K562 (cell line): Measurements from ENCODE around the gene PMFBP1. TPM values are rescaled to one million over a fixed set of nuclear protein-coding genes. Genes with fewer than 3 reads are reported as not detected.

Source experiments
- ATAC-seq: fragments of 200-7000 bp; cut with Tn5 transposase; 3 replicates; pipeline ENCODE4 v1.9.1; 2020; ENCODE audit warnings: moderate library complexity
- BruUV-seq: library from RNA; stranded (reverse); fragments of 400-500 nt; replicated peaks from 2 replicates; lab custom pipeline; 2021; lab: Mats Ljungman, UMichigan
- CTCF ChIA-PET: fragments of 300-600 bp; formaldehyde crosslinking; extraction: SDS; loops from one replicate; lab custom pipeline; 2021; ENCODE audit warnings: low intra/inter-chr PET ratio; lab: Yijun Ruan, JAX
- POLR2A ChIA-PET: fragments of 300-600, 350-650 bp; sonication (Branson Sonifier 250); formaldehyde crosslinking; extraction: SDS; loops from one replicate; lab custom pipeline; 2021; ENCODE audit warnings: antibody characterized with exemption, inconsistent platforms; lab: Yijun Ruan, JAX
- DNase-seq, 4 experiments: peaks; one replicate each; pipeline versions ENCODE4 v3.0.0 to v3.0.0-alpha.2; 2011 to 2018; ENCODE audit warnings: low spot score in 3 of 4, mixed read lengths in 3 of 4; ENCODE audit errors: extremely low read depth in 1 of 4
- FAIRE-seq: peaks from 2 replicates; lab custom pipeline; 2011; peaks lifted over from hg19 to GRCh38; lab: Jason Lieb, UNC
- H2AFZ ChIP-seq: 2 replicates; pipeline ENCODE4 v1.6.0; 2011; ENCODE audit warnings: low read depth, low read length, control low read depth, inconsistent platforms
- H3K27ac ChIP-seq: fragments of 200-600 bp; 3 replicates; pipeline ENCODE4 v1.8.0; 2011; ENCODE audit warnings: low read depth, mild to moderate bottlenecking, control low read depth, inconsistent platforms, low read length, moderate library complexity, mixed read lengths; ENCODE audit errors: extremely low read depth
- H3K27me3 ChIP-seq, 2 experiments: fragments of 300-600 bp in 1 of 2; 2 replicates in 1 of 2; 3 replicates in 1 of 2; pipeline versions ENCODE4 v1.6.0 to v1.8.0; 2011; ENCODE audit warnings: inconsistent platforms in 2 of 2, low read length in 2 of 2, mild to moderate bottlenecking in 1 of 2, mixed read lengths in 1 of 2, moderate library complexity in 1 of 2; ENCODE audit not compliant: control insufficient read depth in 2 of 2, insufficient read depth in 2 of 2
- H3K36me3 ChIP-seq: fragments of 300-600 bp; 3 replicates; pipeline ENCODE4 v1.8.0; 2011; ENCODE audit warnings: mild to moderate bottlenecking, low read length, inconsistent platforms; ENCODE audit not compliant: control insufficient read depth, insufficient read depth
- H3K4me1 ChIP-seq, 2 experiments: fragments of 200-600 bp in 1 of 2; replicated peaks in 1 of 2; 2 replicates in 1 of 2; 3 replicates in 1 of 2; pipeline versions ENCODE4 v1.5.1 to v1.8.0; 2011; ENCODE audit warnings: inconsistent platforms in 2 of 2, low read length in 2 of 2, mild to moderate bottlenecking in 1 of 2, mixed read lengths in 1 of 2, moderate library complexity in 1 of 2; ENCODE audit not compliant: control insufficient read depth in 2 of 2, insufficient read depth in 2 of 2
- H3K4me2 ChIP-seq: 2 replicates; pipeline ENCODE4 v1.6.1; 2011; ENCODE audit warnings: low read length, control low read depth, inconsistent platforms, mixed read lengths; ENCODE audit not compliant: insufficient read depth
- H3K4me3 ChIP-seq: fragments of 200-600 bp; sonication (generic), shearing (Covaris generic); 2 replicates; pipeline ENCODE4 v1.5.1; 2016; ENCODE audit warnings: control low read depth, inconsistent platforms
- H3K79me2 ChIP-seq: fragments of 200-600 bp; 3 replicates; pipeline ENCODE4 v1.8.0; 2011; ENCODE audit warnings: low read length, inconsistent platforms; ENCODE audit not compliant: control insufficient read depth, insufficient read depth
- H3K9ac ChIP-seq, 2 experiments: 2 replicates each; pipeline versions ENCODE4 v1.6.0 to v1.6.1; 2011; ENCODE audit warnings: low read depth in 2 of 2, low read length in 2 of 2, control low read depth in 1 of 2, inconsistent platforms in 1 of 2, mild to moderate bottlenecking in 1 of 2, mixed read lengths in 1 of 2; ENCODE audit not compliant: insufficient read depth in 1 of 2
- H3K9me1 ChIP-seq: one replicate; pipeline ENCODE4 v1.6.0; 2011; ENCODE audit warnings: inconsistent platforms, mild to moderate bottlenecking, low read length, moderate library complexity; ENCODE audit not compliant: control insufficient read depth, insufficient read depth
- H3K9me3 ChIP-seq: replicated peaks from 2 replicates; pipeline ENCODE4 v1.5.1; 2011; ENCODE audit warnings: low read depth, low read length, inconsistent platforms; ENCODE audit not compliant: control insufficient read depth, insufficient read depth
- H4K20me1 ChIP-seq: replicated peaks from 2 replicates; pipeline ENCODE4 v1.6.1; 2011; ENCODE audit warnings: low read length, inconsistent platforms, mixed read lengths; ENCODE audit not compliant: control insufficient read depth, insufficient read depth
- BACH1 ChIP-seq: fragments of 200-800 bp; sonication (Bioruptor generic); IDR thresholded peaks from 2 replicates; pipeline ENCODE4 v1.6.1; 2016; ENCODE audit warnings: missing genetic modification characterization, missing compliant biosample characterization
- CGGBP1 ChIP-seq: fragments of 250-450 bp; sonication (Bioruptor Pico); IDR thresholded peaks from 2 replicates; pipeline ENCODE4 v1.9.0; 2021; ENCODE audit warnings: mild to moderate bottlenecking
- HNRNPH1 ChIP-seq: fragments of 200-400 bp; formaldehyde crosslinking; optimal IDR thresholded peaks from 2 replicates; pipeline ENCODE3; 2017; ENCODE audit warnings: low read depth, mild to moderate bottlenecking, low read length, moderate library complexity
- JUND ChIP-seq, 2 experiments: IDR thresholded peaks; 2 replicates in 1 of 2; 3 replicates in 1 of 2; pipeline ENCODE4 v1.6.1; 2011; ENCODE audit warnings: borderline replicate concordance in 2 of 2, low read depth in 2 of 2, low read length in 2 of 2, improper control_type of control experiment in 1 of 2, missing biosample characterization in 1 of 2, missing genetic modification characterization in 1 of 2, missing genetic modification reagents in 1 of 2
- MEIS2 ChIP-seq: fragments of 450-650 bp; IDR thresholded peaks from 2 replicates; pipeline ENCODE4 v1.6.1; 2014; ENCODE audit warnings: mild to moderate bottlenecking; ENCODE audit not compliant: partially characterized antibody
- PBX2 ChIP-seq, 2 experiments: IDR thresholded peaks in 1 of 2; conservative IDR thresholded peaks in 1 of 2; 2 replicates each; pipeline ENCODE4 v1.6.1; 2016; ENCODE audit warnings: low read depth in 2 of 2, mild to moderate bottlenecking in 1 of 2, missing compliant biosample characterization in 1 of 2, missing genetic modification characterization in 1 of 2, moderate library complexity in 1 of 2
- PHB2 ChIP-seq: fragments of 450-650 bp; IDR thresholded peaks from 2 replicates; pipeline ENCODE4 v1.6.1; 2017; ENCODE audit warnings: low read depth
- PKNOX1 ChIP-seq: fragments of 450-650 bp; IDR thresholded peaks from 2 replicates; pipeline ENCODE4 v1.6.1; 2016
- PML ChIP-seq: IDR thresholded peaks from 2 replicates; pipeline ENCODE4 v1.6.1; 2012; ENCODE audit warnings: low read length, inconsistent platforms
- RAD51 ChIP-seq: fragments of 450-650 bp; IDR thresholded peaks from 2 replicates; pipeline ENCODE4 v1.7.1; 2016; ENCODE audit warnings: low read depth, mild to moderate bottlenecking, borderline replicate concordance
- RCOR1 ChIP-seq, 2 experiments: IDR thresholded peaks; 2 replicates each; pipeline ENCODE4 v1.6.1; 2012; ENCODE audit warnings: low read depth in 2 of 2, low read length in 2 of 2, borderline replicate concordance in 1 of 2, improper control_type of control experiment in 1 of 2
- TFE3 ChIP-seq: fragments of 450-650 bp; formaldehyde crosslinking; IDR thresholded peaks from 2 replicates; pipeline ENCODE4 v1.4.0; 2020; ENCODE audit warnings: mild to moderate bottlenecking, mixed read lengths
- TOE1 ChIP-seq, 2 experiments: fragments of 450-650 bp in 1 of 2; sonication (generic) in 1 of 2; formaldehyde crosslinking in 1 of 2; IDR thresholded peaks; 2 replicates each; pipeline versions ENCODE4 v1.7.1 to v1.8.0; 2016 to 2022; ENCODE audit warnings: borderline replicate concordance in 2 of 2, mild to moderate bottlenecking in 2 of 2, antibody characterized with exemption in 1 of 2, inconsistent platforms in 1 of 2, low read depth in 1 of 2, missing genetic modification reagents in 1 of 2, moderate library complexity in 1 of 2
- WGBS: fragments of 100-300 bp; shearing (Covaris generic); methylation state at CpG from one replicate; pipeline ENCODE4 v1.1.6; 2016; ENCODE audit warnings: low coverage, mixed read lengths; ENCODE audit not compliant: insufficient coverage; ENCODE audit errors: missing lambda C conversion rate; 5-methylcytosine and 5-hydroxymethylcytosine counted together
- in situ Hi-C: fragments of 300-500 bp; cut with MboI; formaldehyde crosslinking; loops from 4 replicates; pipeline ENCODE4 v1.15.0; 2018; ENCODE audit warnings: inconsistent platforms, mixed read lengths
- intact Hi-C: fragments of 100-400 bp; cut with micrococcal nuclease; formaldehyde crosslinking; loops from 2 replicates; pipeline ENCODE4 v1.14.2; 2022
- polyA plus RNA-seq, 8 experiments: library from polyadenylated mRNA; depleted of rRNA in 4 of 8; stranded (reverse) in 5 of 8; unstranded in 3 of 8; fragments of >200 nt; fragmentation: Nextera tagmentation in 2 of 8; fragmentation: Illumina TruSeq in 1 of 8; extraction: Ambion mirVana in 2 of 8; extraction: Trizol in 1 of 8; gene quantifications; 2 replicates each; pipeline versions ENCODE4 v1.2.1 to v1.2.3, GENCODE V29; 2011 to 2014; ENCODE audit warnings: inconsistent platforms in 1 of 8, missing spikeins in 1 of 8
- total RNA-seq, 7 experiments: library from RNA; depleted of rRNA in 6 of 7; stranded (reverse); fragments of >200 nt in 6 of 7; fragmentation: Illumina TruSeq in 2 of 7; extraction: Trizol in 2 of 7; gene quantifications; 2 replicates each; pipeline versions ENCODE4 v1.2.1 to v1.2.3, GENCODE V29; 2011 to 2021; ENCODE audit warnings: low replicate concordance in 1 of 7

Gene PMFBP1
- total and polyA plus RNA-seq, 9 of the 15 experiments (the other 6 are each of a cell fraction or from before 2014, with no cell fraction given), result 0.13 to 0.91 (median 0.47) TPM

GRCh38 chr16:72189865-72190371, 18.0 kb upstream of the PMFBP1 start:
- H3K36me3 ChIP-seq, result no peaks in the 10 kb centered on the region
- no peak for FAIRE-seq
- no peaks in the 10 kb centered on the region for H3K9me1 ChIP-seq
- H3K4me1 ChIP-seq, result no peaks in the 10 kb centered on the region
- H3K4me3 ChIP-seq, result no peak overlapping the region
- H3K27ac ChIP-seq, result no peak overlapping the region
- BruUV-seq, result no TSS peak
- ATAC-seq, result no peak
- H3K4me2 ChIP-seq, result no peak overlapping the region
- H3K9me3 ChIP-seq, result no peaks in the 10 kb centered on the region
- WGBS, result 2% methylated on average over 6 of the region's 6 CpGs
- peak in 1 of 4 experiments; percentile 11 for DNase-seq
- in situ Hi-C loops, result no loop called here
- H3K9ac ChIP-seq, result no peak overlapping the region
- peaks cover 0 to 2% of the 10 kb centered on the region in 2 experiments; a peak in 1 of 5 replicates for H3K27me3 ChIP-seq
- POLR2A ChIA-PET, result no interaction called here
- H4K20me1 ChIP-seq, result no peaks in the 10 kb centered on the region; the same call in 1 of the 2 replicates
- intact Hi-C loops, result no loop called here
- CTCF ChIA-PET, result no interaction called here
- H3K79me2 ChIP-seq, result no peaks in the 10 kb centered on the region
- H2AFZ ChIP-seq, result no peak overlapping the region
- TF ChIP-seq PBX2 (CRISPR knock-in tag; IDR thresholded peaks at IDR 0.05; ENCODE audit: low read depth) (no peak), PBX2 (tag; conservative IDR thresholded peaks at IDR 0.05; ENCODE audit: low read depth) (peak; percentile 54; the same call in 1 of the 2 replicates), RAD51 (no peak), JUND (IDR thresholded peaks at IDR 0.05; ENCODE audit: borderline replicate concordance, low read depth, low read length) (peak; percentile 74; the same call in 1 of the 2 replicates), JUND (tag; IDR thresholded peaks at IDR 0.05; ENCODE audit: borderline replicate concordance, low read depth, low read length) (peak; percentile 61; the same call in 1 of the 3 replicates), TFE3 (CRISPR knock-in tag) (peak; percentile 58), PML (no peak), TOE1 (IDR thresholded peaks at IDR 0.05; ENCODE audit: borderline replicate concordance) (peak; percentile 58; the same call in 1 of the 2 replicates), TOE1 (CRISPR knock-in tag; IDR thresholded peaks at IDR 0.05; ENCODE audit: borderline replicate concordance, low read depth) (no peak), PHB2 (no peak), CGGBP1 (no peak), HNRNPH1 (no peak), MEIS2 (peak; percentile 52), RCOR1 (IDR thresholded peaks at IDR 0.05; ENCODE audit: borderline replicate concordance in 1 of 2, low read depth in 2 of 2, low read length in 2 of 2) (peak in 1 of 2 experiments; percentile 69; a peak in 1 of 4 replicates), PKNOX1 (peak; percentile 52; the same call in 1 of the 2 replicates), BACH1 (tag) (peak; percentile 48; the same call in 1 of the 2 replicates)
